ENCODE measurements around the gene TAF13. TPM values are rescaled to one million over a fixed set of nuclear protein-coding genes. Genes with fewer than 3 reads are reported as not detected.
A peak's percentile ranks its signal among the peaks of the same experiment; 100 is the strongest.

The TAF13 gene
- total and polyA plus RNA-seq, 9 of the 15 experiments (the other 6 are each of a cell fraction or from before 2014, with no cell fraction given) = 14.9 to 77.2 (median 38.7) TPM

GRCh38 chr1:109099938-109100773, 24.4 kb upstream of the TAF13 start (continued):
- TF ChIP-seq KLF1 (tag; IDR thresholded peaks at IDR 0.05) (peak; percentile 85), SMARCB1 (IDR thresholded peaks at IDR 0.05; ENCODE audit: insufficient read length, low read depth) (no peak), MNT (conservative IDR thresholded peaks at IDR 0.05) (peak; percentile 95 to 96), ELK3 (CRISPR knock-in tag; IDR thresholded peaks at IDR 0.05) (peak; percentile 71; the same call in 1 of the 2 replicates), HES1 (IDR thresholded peaks at IDR 0.05; ENCODE audit: low read depth) (peak; percentile 99), CLOCK (CRISPR knock-in tag; IDR thresholded peaks at IDR 0.05; ENCODE audit: borderline replicate concordance) (0 out of 2 replicates have a peak, but pooled peaks have one; percentile 14), HDAC1 (IDR thresholded peaks at IDR 0.05) (peak in 1 of 2 experiments; percentile 87; a peak in 2 of 4 replicates), CREB3 (tag; conservative IDR thresholded peaks at IDR 0.05; ENCODE audit: low read depth) (peak; percentile 36; the same call in 1 of the 2 replicates), BDP1 (IDR thresholded peaks at IDR 0.05; ENCODE audit: insufficient read depth, insufficient read length) (no peak), ZNF408 (CRISPR knock-in tag; IDR thresholded peaks at IDR 0.05; ENCODE audit: low read depth) (no peak), ZNF121 (CRISPR knock-in tag; conservative IDR thresholded peaks at IDR 0.05) (no peak), ZNF740 (CRISPR knock-in tag; IDR thresholded peaks at IDR 0.05) (peak; percentile 94), ZNF740 (tag; IDR thresholded peaks at IDR 0.05) (peak in 1 of 2 experiments; percentile 94; a peak in 2 of 4 replicates)
